ENCODE data around the gene TTLL11. TPM values are rescaled to one million over a fixed set of nuclear protein-coding genes. Genes with fewer than 3 reads are reported as not detected.

TTLL11 gene
- total and polyA plus RNA-seq, 7 experiments from 2014 or later: 3.0 to 8.6 (median 4.4) TPM

GRCh38 chr9:121902461-121903135 is 190.5 kb downstream of the TTLL11 start:
- POLR2A ChIA-PET: no interaction called here
- Mint-ChIP-seq H3K9me3 (peaks cover 2 to 15% (median 5%) of the 10 kb centered on the region in 11 donors), H3K36me3 (peaks cover 0 to 8% (median 0%) of the 10 kb centered on the region in 5 donors), H3K27me3 (peaks cover 0 to 1% (median 0%) of the 10 kb centered on the region in 5 donors), H3K4me1 (peaks cover 0 to 2% (median 0%) of the 10 kb centered on the region in 7 donors), H3K4me3 (no peak overlapping the region), H3K27ac (no peak overlapping the region)
- H3K27me3 ChIP-seq (ENCODE audit: control insufficient read depth in 2 of 2, insufficient read depth in 2 of 2, low read length in 2 of 2): no peaks in the 10 kb centered on the region
- intact Hi-C loops (cut with micrococcal nuclease): no loop called here
- H3K9me3 ChIP-seq (ENCODE audit: control insufficient read depth in 2 of 3, low read length in 3 of 3): peaks cover 0 to 3% (median 0%) of the 10 kb centered on the region in 3 experiments
- H3K36me3 ChIP-seq (ENCODE audit: control insufficient read depth in 2 of 3, insufficient read depth in 3 of 3, low read length in 3 of 3): no peaks in the 10 kb centered on the region
- DNase-seq (no peak), ATAC-seq (no peak)
- H3K4me3 ChIP-seq (ENCODE audit: low read length): no peak overlapping the region
- no peak overlapping the region for H3K27ac ChIP-seq (ENCODE audit: low read depth, low read length)
- H3K4me1 ChIP-seq (ENCODE audit: control insufficient read depth in 2 of 2, insufficient read depth in 2 of 2, low read length in 2 of 2): no peaks in the 10 kb centered on the region
- CTCF ChIA-PET: no interaction called here

- ATAC-seq (no peak), DNase-seq (no peak)
- H3K4me3 ChIP-seq (ENCODE audit: low read length): no peak overlapping the region
- Mint-ChIP-seq H3K4me1 (peaks cover 0 to 5% (median 0%) of the 10 kb centered on the region in 7 donors), H3K27ac (no peak overlapping the region), H3K27me3 (no peaks in the 10 kb centered on the region), H3K9me3 (peaks cover 2 to 15% (median 5%) of the 10 kb centered on the region in 11 donors), H3K36me3 (peaks cover 0 to 8% (median 0%) of the 10 kb centered on the region in 5 donors), H3K4me3 (no peak overlapping the region)
- intact Hi-C loops (cut with micrococcal nuclease): no loop called here
- peaks cover 0 to 3% (median 0%) of the 10 kb centered on the region in 3 experiments for H3K9me3 ChIP-seq (ENCODE audit: control insufficient read depth in 2 of 3, low read length in 3 of 3)
- no peak overlapping the region for H3K27ac ChIP-seq (ENCODE audit: low read depth, low read length)
- no peaks in the 10 kb centered on the region for H3K27me3 ChIP-seq (ENCODE audit: control insufficient read depth in 2 of 2, insufficient read depth in 2 of 2, low read length in 2 of 2)
- no peaks in the 10 kb centered on the region for H3K4me1 ChIP-seq (ENCODE audit: control insufficient read depth in 2 of 2, insufficient read depth in 2 of 2, low read length in 2 of 2)
- no peaks in the 10 kb centered on the region for H3K36me3 ChIP-seq (ENCODE audit: control insufficient read depth in 2 of 3, insufficient read depth in 3 of 3, low read length in 3 of 3)
- ChIA-PET POLR2A (no interaction called here), CTCF (no interaction called here)
These were observed 191.5 kb downstream of the TTLL11 start for GRCh38 chr9:121901616-121902015.

- CTCF ChIA-PET: no interaction called here
These were observed 192.9 kb downstream of the TTLL11 start for GRCh38 chr9:121900163-121900562.

GRCh38 chr9:121898856-121899255 is 194.3 kb downstream of the TTLL11 start:
- H3K27ac Mint-ChIP-seq: no peak overlapping the region
- peaks cover 0 to 3% (median 0%) of the 10 kb centered on the region in 3 experiments for H3K9me3 ChIP-seq (ENCODE audit: control insufficient read depth in 2 of 3, low read length in 3 of 3)
- H3K36me3 ChIP-seq (ENCODE audit: control insufficient read depth in 2 of 3, insufficient read depth in 3 of 3, low read length in 3 of 3): no peaks in the 10 kb centered on the region
- ATAC-seq (no peak), DNase-seq (no peak)
- ChIA-PET POLR2A (no interaction called here), CTCF (no interaction called here)
- H3K27ac ChIP-seq (ENCODE audit: low read depth, low read length): no peak overlapping the region
- peaks cover 0 to 8% (median 0%) of the 10 kb centered on the region in 5 donors for H3K36me3 Mint-ChIP-seq
- H3K4me3 Mint-ChIP-seq: no peak overlapping the region
- no peaks in the 10 kb centered on the region for H3K4me1 ChIP-seq (ENCODE audit: control insufficient read depth in 2 of 2, insufficient read depth in 2 of 2, low read length in 2 of 2)
- no peaks in the 10 kb centered on the region for H3K27me3 ChIP-seq (ENCODE audit: control insufficient read depth in 2 of 2, insufficient read depth in 2 of 2, low read length in 2 of 2)
- intact Hi-C loops (cut with micrococcal nuclease): no loop called here
- H3K4me1 Mint-ChIP-seq: peaks cover 0 to 5% (median 0%) of the 10 kb centered on the region in 7 donors
- peaks cover 2 to 15% (median 5%) of the 10 kb centered on the region in 11 donors for H3K9me3 Mint-ChIP-seq
- H3K27me3 Mint-ChIP-seq: no peaks in the 10 kb centered on the region
- no peak overlapping the region for H3K4me3 ChIP-seq (ENCODE audit: low read length)

More at GRCh38 chr9:121900163-121900562, 192.9 kb downstream of the TTLL11 start:
- Histone ChIP-seq H3K27me3 (ENCODE audit: control insufficient read depth in 2 of 2, insufficient read depth in 2 of 2, low read length in 2 of 2) (no peaks in the 10 kb centered on the region), H3K4me3 (ENCODE audit: low read length) (no peak overlapping the region), H3K27ac (ENCODE audit: low read depth, low read length) (no peak overlapping the region), H3K9me3 (ENCODE audit: control insufficient read depth in 2 of 3, low read length in 3 of 3) (peaks cover 0 to 3% (median 0%) of the 10 kb centered on the region in 3 experiments), H3K36me3 (ENCODE audit: control insufficient read depth in 2 of 3, insufficient read depth in 3 of 3, low read length in 3 of 3) (no peaks in the 10 kb centered on the region), H3K4me1 (ENCODE audit: control insufficient read depth in 2 of 2, insufficient read depth in 2 of 2, low read length in 2 of 2) (no peaks in the 10 kb centered on the region)
- H3K9me3 Mint-ChIP-seq: peaks cover 2 to 15% (median 5%) of the 10 kb centered on the region in 11 donors
- POLR2A ChIA-PET: no interaction called here
- no peak overlapping the region for H3K4me3 Mint-ChIP-seq
- ATAC-seq (no peak), DNase-seq (no peak)
- H3K36me3 Mint-ChIP-seq: peaks cover 0 to 8% (median 0%) of the 10 kb centered on the region in 5 donors
- H3K27ac Mint-ChIP-seq: no peak overlapping the region
- peaks cover 0 to 5% (median 0%) of the 10 kb centered on the region in 7 donors for H3K4me1 Mint-ChIP-seq
- no peaks in the 10 kb centered on the region for H3K27me3 Mint-ChIP-seq
- intact Hi-C loops (cut with micrococcal nuclease): no loop called here

GRCh38 chr9:121897140-121897539 is 196.0 kb downstream of the TTLL11 start:
- Mint-ChIP-seq H3K4me1 (peaks cover 0 to 5% (median 0%) of the 10 kb centered on the region in 7 donors), H3K9me3 (peaks cover 2 to 15% (median 5%) of the 10 kb centered on the region in 11 donors), H3K4me3 (no peak overlapping the region), H3K36me3 (peaks cover 0 to 8% (median 0%) of the 10 kb centered on the region in 5 donors), H3K27me3 (no peaks in the 10 kb centered on the region), H3K27ac (no peak overlapping the region)
- Histone ChIP-seq H3K4me3 (ENCODE audit: low read length) (no peak overlapping the region), H3K27me3 (ENCODE audit: control insufficient read depth in 2 of 2, insufficient read depth in 2 of 2, low read length in 2 of 2) (no peaks in the 10 kb centered on the region), H3K27ac (ENCODE audit: low read depth, low read length) (no peak overlapping the region), H3K4me1 (ENCODE audit: control insufficient read depth in 2 of 2, insufficient read depth in 2 of 2, low read length in 2 of 2) (no peaks in the 10 kb centered on the region), H3K9me3 (ENCODE audit: control insufficient read depth in 2 of 3, low read length in 3 of 3) (peaks cover 0 to 3% (median 0%) of the 10 kb centered on the region in 3 experiments), H3K36me3 (ENCODE audit: control insufficient read depth in 2 of 3, insufficient read depth in 3 of 3, low read length in 3 of 3) (no peaks in the 10 kb centered on the region)
- DNase-seq (no peak), ATAC-seq (no peak)
- intact Hi-C loops (cut with micrococcal nuclease): no loop called here
- POLR2A ChIA-PET: no interaction called here
- CTCF ChIA-PET: no interaction called here

- Mint-ChIP-seq H3K27me3 (no peaks in the 10 kb centered on the region), H3K27ac (no peak overlapping the region), H3K4me3 (no peak overlapping the region), H3K9me3 (peaks cover 2 to 15% (median 5%) of the 10 kb centered on the region in 11 donors), H3K36me3 (peaks cover 0 to 8% (median 0%) of the 10 kb centered on the region in 5 donors), H3K4me1 (peaks cover 0 to 5% (median 0%) of the 10 kb centered on the region in 7 donors)
- H3K27me3 ChIP-seq (ENCODE audit: control insufficient read depth in 2 of 2, insufficient read depth in 2 of 2, low read length in 2 of 2): no peaks in the 10 kb centered on the region
- H3K36me3 ChIP-seq (ENCODE audit: control insufficient read depth in 2 of 3, insufficient read depth in 3 of 3, low read length in 3 of 3): no peaks in the 10 kb centered on the region
- no peak overlapping the region for H3K4me3 ChIP-seq (ENCODE audit: low read length)
- no peak for DNase-seq
- no peak overlapping the region for H3K27ac ChIP-seq (ENCODE audit: low read depth, low read length)
- no peak for ATAC-seq
- no peaks in the 10 kb centered on the region for H3K4me1 ChIP-seq (ENCODE audit: control insufficient read depth in 2 of 2, insufficient read depth in 2 of 2, low read length in 2 of 2)
- POLR2A ChIA-PET: no interaction called here
- H3K9me3 ChIP-seq (ENCODE audit: control insufficient read depth in 2 of 3, low read length in 3 of 3): peaks cover 0 to 3% (median 0%) of the 10 kb centered on the region in 3 experiments
- CTCF ChIA-PET: no interaction called here
- intact Hi-C loops (cut with micrococcal nuclease): no loop called here
These were observed 196.6 kb downstream of the TTLL11 start for GRCh38 chr9:121896545-121896943.

All from naive thymus-derived CD4-positive, alpha-beta T cell (primary cell).